Inflammatory macrophage treated with lipopolysaccharide for 4 hours (primary cell): ENCODE results near the gene NTSR2.
"Not testable (repeated sequence)": the region's sequence is repeated elsewhere in the genome, so short reads cannot be mapped to it uniquely, and the experiment has no call there.

ENCODE experiments used
- DNase-seq: peaks from one replicate; pipeline ENCODE4 v3.0.0-alpha.2; 2020

Gene NTSR2

GRCh38 chr2:11679486-11680181 is 9.6 kb upstream of the NTSR2 start:
- DNase-seq: no peak

GRCh38 chr2:11679016-11679415 is 9.0 kb upstream of the NTSR2 start:
- no peak for DNase-seq

GRCh38 chr2:11678306-11678960 is 8.4 kb upstream of the NTSR2 start:
- DNase-seq: no peak

GRCh38 chr2:11677136-11678055 is 7.4 kb upstream of the NTSR2 start:
- DNase-seq: no peak

GRCh38 chr2:11676640-11677039 is 6.6 kb upstream of the NTSR2 start:
- no peak for DNase-seq

- DNase-seq: no peak
These were observed 5.6 kb upstream of the NTSR2 start for GRCh38 chr2:11675423-11676112.

GRCh38 chr2:11674983-11675382 is 5.0 kb upstream of the NTSR2 start:
- no peak for DNase-seq

GRCh38 chr2:11672407-11672806 is 2.4 kb upstream of the NTSR2 start:
- DNase-seq: no peak

GRCh38 chr2:11667866-11668637 is 1.9 kb downstream of the NTSR2 start:
- no peak for DNase-seq

GRCh38 chr2:11667194-11667593 is 2.8 kb downstream of the NTSR2 start:
- no peak for DNase-seq

- DNase-seq: no peak
These were observed 4.3 kb downstream of the NTSR2 start for GRCh38 chr2:11665510-11666362.

GRCh38 chr2:11665028-11665427 is 5.0 kb downstream of the NTSR2 start:
- DNase-seq: no peak

GRCh38 chr2:11663427-11663826 is 6.6 kb downstream of the NTSR2 start:
- DNase-seq: no peak

- DNase-seq: no peak
These were observed 7.1 kb downstream of the NTSR2 start for GRCh38 chr2:11662882-11663281.

GRCh38 chr2:11661891-11662435 is 8.0 kb downstream of the NTSR2 start:
- DNase-seq: no peak

- DNase-seq: not testable (repeated sequence)
These were observed 9.6 kb downstream of the NTSR2 start for GRCh38 chr2:11660396-11660795.

GRCh38 chr2:11659851-11660250 is 10.1 kb downstream of the NTSR2 start:
- DNase-seq: no peak

- no peak for DNase-seq
These were observed 10.9 kb downstream of the NTSR2 start for GRCh38 chr2:11659115-11659475.

- DNase-seq: no peak
These were observed 11.5 kb downstream of the NTSR2 start for GRCh38 chr2:11658208-11659114.

- DNase-seq: no peak
These were observed 12.3 kb downstream of the NTSR2 start for GRCh38 chr2:11657646-11658045.
